ENCODE results near the gene ITGA3.

Gene ITGA3

GRCh38 chr17:50123649-50124349, 67.9 kb downstream of the ITGA3 start:
- TF ChIP-seq CREB1 (IDR thresholded peaks at IDR 0.05; ENCODE audit: low read depth) = no peak
- no peak for TF ChIP-seq CEBPB (IDR thresholded peaks at IDR 0.05)
- TF ChIP-seq EGR1 (IDR thresholded peaks at IDR 0.05) = peak; percentile 79
- TF ChIP-seq FOXM1 (IDR thresholded peaks at IDR 0.05; ENCODE audit: borderline replicate concordance, low read depth) = no peak; the same call in 1 of the 2 replicates
- TF ChIP-seq NFIC (IDR thresholded peaks at IDR 0.05) = peak; percentile 39; the same call in 1 of the 2 replicates
- 0 out of 2 replicates have a peak, but pooled peaks have one; percentile 45 for TF ChIP-seq TAF1 (IDR thresholded peaks at IDR 0.05; ENCODE audit: low read depth)
- TF ChIP-seq ZBTB7A (IDR thresholded peaks at IDR 0.05; ENCODE audit: low read depth) = peak; percentile 67; the same call in 1 of the 2 replicates
- TF ChIP-seq USF1 (IDR thresholded peaks at IDR 0.05) = no peak
- TF ChIP-seq RAD21 (IDR thresholded peaks at IDR 0.05; ENCODE audit: low read depth) = no peak
- TF ChIP-seq EP300 (IDR thresholded peaks at IDR 0.05; ENCODE audit: borderline replicate concordance) = peak; percentile 50; the same call in 1 of the 2 replicates
- TF ChIP-seq TCF12 (IDR thresholded peaks at IDR 0.05; ENCODE audit: low read depth) = peak; percentile 68
- peak; percentile 64 for TF ChIP-seq MAX (IDR thresholded peaks at IDR 0.05)
- TF ChIP-seq YY1 (IDR thresholded peaks at IDR 0.05; ENCODE audit: low read depth) = 0 out of 2 replicates have a peak, but pooled peaks have one; percentile 10
- TF ChIP-seq TEAD4 (IDR thresholded peaks at IDR 0.05) = no peak
- no peak for TF ChIP-seq REST (IDR thresholded peaks at IDR 0.05; ENCODE audit: low read depth)

- no peak for TF ChIP-seq NFIC (IDR thresholded peaks at IDR 0.05)
- TF ChIP-seq USF1 (IDR thresholded peaks at IDR 0.05) = no peak
- TF ChIP-seq TEAD4 (IDR thresholded peaks at IDR 0.05) = no peak
- TF ChIP-seq RAD21 (IDR thresholded peaks at IDR 0.05; ENCODE audit: low read depth) = no peak
- TF ChIP-seq EP300 (IDR thresholded peaks at IDR 0.05; ENCODE audit: borderline replicate concordance) = no peak
- no peak for TF ChIP-seq CEBPB (IDR thresholded peaks at IDR 0.05)
- TF ChIP-seq EGR1 (IDR thresholded peaks at IDR 0.05) = no peak
- TF ChIP-seq FOXM1 (IDR thresholded peaks at IDR 0.05; ENCODE audit: borderline replicate concordance, low read depth) = no peak
- TF ChIP-seq YY1 (IDR thresholded peaks at IDR 0.05; ENCODE audit: low read depth) = no peak
- TF ChIP-seq MAX (IDR thresholded peaks at IDR 0.05) = no peak
- TF ChIP-seq TCF12 (IDR thresholded peaks at IDR 0.05; ENCODE audit: low read depth) = no peak
These were observed 69.6 kb downstream of the ITGA3 start for GRCh38 chr17:50125420-50125997.

- TF ChIP-seq TEAD4 (IDR thresholded peaks at IDR 0.05) (no peak), CREB1 (IDR thresholded peaks at IDR 0.05; ENCODE audit: low read depth) (no peak), MAX (IDR thresholded peaks at IDR 0.05) (no peak), TAF1 (IDR thresholded peaks at IDR 0.05; ENCODE audit: low read depth) (no peak), RAD21 (IDR thresholded peaks at IDR 0.05; ENCODE audit: low read depth) (no peak), YY1 (IDR thresholded peaks at IDR 0.05; ENCODE audit: low read depth) (no peak), EGR1 (IDR thresholded peaks at IDR 0.05) (no peak), REST (IDR thresholded peaks at IDR 0.05; ENCODE audit: low read depth) (no peak), EP300 (IDR thresholded peaks at IDR 0.05; ENCODE audit: borderline replicate concordance) (no peak), FOXM1 (IDR thresholded peaks at IDR 0.05; ENCODE audit: borderline replicate concordance, low read depth) (no peak)
These were observed 71.9 kb downstream of the ITGA3 start for GRCh38 chr17:50127697-50128361.

- TF ChIP-seq EP300 (IDR thresholded peaks at IDR 0.05; ENCODE audit: borderline replicate concordance) (no peak), NFIC (IDR thresholded peaks at IDR 0.05) (no peak), TCF12 (IDR thresholded peaks at IDR 0.05; ENCODE audit: low read depth) (no peak), TAF1 (IDR thresholded peaks at IDR 0.05; ENCODE audit: low read depth) (no peak), FOXM1 (IDR thresholded peaks at IDR 0.05; ENCODE audit: borderline replicate concordance, low read depth) (no peak), RAD21 (IDR thresholded peaks at IDR 0.05; ENCODE audit: low read depth) (no peak), TEAD4 (IDR thresholded peaks at IDR 0.05) (no peak), USF1 (IDR thresholded peaks at IDR 0.05) (no peak), ZBTB7A (IDR thresholded peaks at IDR 0.05; ENCODE audit: low read depth) (no peak)
These were observed 72.8 kb downstream of the ITGA3 start for GRCh38 chr17:50128441-50129352.
